Uterus (tissue), 4 donors: ENCODE data around the gene TTC4. TPM values are rescaled to one million over a fixed set of nuclear protein-coding genes. Genes with fewer than 3 reads are reported as not detected.
"Not testable (repeated sequence)": the region's sequence is repeated elsewhere in the genome, so short reads cannot be mapped to it uniquely, and the experiment has no call there.

ENCODE experiments used
- DNase-seq, 2 donors: peaks; one replicate each; pipeline ENCODE4 v3.0.0-alpha.2; 2019 to 2020
- H3K27ac ChIP-seq, 2 donors: fragments of 200-600 bp; sonication (generic); 1 replicate in 1 of 2; 2 replicates in 1 of 2; pipeline ENCODE4 v1.5.1; 2016 to 2018
- H3K27me3 ChIP-seq, 2 donors: fragments of 200-600 bp; sonication (generic); one replicate each; pipeline ENCODE4 v1.5.1; 2018 to 2019; ENCODE audit warnings: control low read depth in 1 of 2
- H3K36me3 ChIP-seq, 2 donors: fragments of 200-600 bp; sonication (generic); one replicate each; pipeline ENCODE4 v1.5.1; 2019; ENCODE audit warnings: control low read depth in 1 of 2
- H3K4me1 ChIP-seq, 2 donors: fragments of 200-600 bp; sonication (generic); one replicate each; pipeline ENCODE4 v1.5.1; 2018 to 2019; ENCODE audit warnings: control low read depth in 1 of 2
- H3K4me3 ChIP-seq, 2 donors: fragments of 200-600 bp; sonication (generic); 1 replicate in 1 of 2; 2 replicates in 1 of 2; pipeline ENCODE4 v1.5.1; 2018 to 2019; ENCODE audit warnings: mild to moderate bottlenecking in 1 of 2
- H3K9me3 ChIP-seq, 2 donors: fragments of 200-600 bp; sonication (generic); one replicate each; pipeline ENCODE4 v1.5.1; 2019; ENCODE audit warnings: control low read depth in 1 of 2
- POLR2A ChIP-seq, 2 donors: fragments of 450-650 bp; IDR thresholded peaks; one replicate each; pipeline ENCODE4 v1.6.1; 2016; ENCODE audit warnings: antibody characterized with exemption in 2 of 2, mild to moderate bottlenecking in 1 of 2, moderate library complexity in 1 of 2
- intact Hi-C: fragments of 100-400 bp; cut with DNase I; formaldehyde crosslinking; loops from one replicate; pipeline ENCODE4 v1.15.1; 2023; ENCODE audit warnings: low total_unique reads
- total RNA-seq, 4 donors: library from RNA; depleted of rRNA in 3 of 4; stranded (reverse); fragments of >200 nt in 3 of 4; gene quantifications; one replicate each; pipeline versions ENCODE4 v1.1.0 to v1.2.4, GENCODE V29; 2014 to 2023
- TF ChIP-seq, protein P1 (sequence below), 4 experiments: fragments of 200-600 bp in 2 of 4; fragments of 450-650 bp in 2 of 4; sonication (generic) in 2 of 4; IDR thresholded peaks; one replicate each; pipeline ENCODE4 v1.5.1; 2016 to 2019; ENCODE audit warnings: antibody characterized with exemption in 4 of 4, mild to moderate bottlenecking in 2 of 4, moderate library complexity in 1 of 4
- donor health status: DM: yes; HTN: yes; CAD: no.

Gene TTC4
- total RNA-seq, 4 donors from 2014 or later, result 5.9 to 43.4 (median 19.0) TPM

DNA sequence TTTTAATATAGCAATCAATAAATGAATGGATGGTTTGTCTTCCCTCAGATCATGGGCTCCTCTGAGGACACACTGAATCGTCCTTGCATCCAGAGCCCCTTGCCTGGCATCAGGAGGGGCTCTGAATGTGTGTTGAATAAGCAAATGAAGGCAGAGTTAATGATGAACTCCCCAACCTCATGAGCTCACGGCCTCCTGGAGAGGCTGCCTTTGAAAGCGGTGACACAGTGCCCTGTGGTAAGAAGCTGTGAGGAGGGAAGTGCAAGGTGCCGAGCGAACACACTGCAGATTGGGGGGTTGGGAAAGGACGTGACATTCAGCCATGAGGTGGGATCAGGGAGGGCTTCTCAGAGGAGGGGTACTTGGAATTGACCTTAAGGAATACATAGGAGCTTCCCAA, 51.9 kb downstream of the TTC4 start:
- no peaks in the 10 kb centered on the region for H3K4me1 ChIP-seq
- TF ChIP-seq POLR2A (IDR thresholded peaks at IDR 0.05), result no peak
- TF ChIP-seq, protein P1, sequence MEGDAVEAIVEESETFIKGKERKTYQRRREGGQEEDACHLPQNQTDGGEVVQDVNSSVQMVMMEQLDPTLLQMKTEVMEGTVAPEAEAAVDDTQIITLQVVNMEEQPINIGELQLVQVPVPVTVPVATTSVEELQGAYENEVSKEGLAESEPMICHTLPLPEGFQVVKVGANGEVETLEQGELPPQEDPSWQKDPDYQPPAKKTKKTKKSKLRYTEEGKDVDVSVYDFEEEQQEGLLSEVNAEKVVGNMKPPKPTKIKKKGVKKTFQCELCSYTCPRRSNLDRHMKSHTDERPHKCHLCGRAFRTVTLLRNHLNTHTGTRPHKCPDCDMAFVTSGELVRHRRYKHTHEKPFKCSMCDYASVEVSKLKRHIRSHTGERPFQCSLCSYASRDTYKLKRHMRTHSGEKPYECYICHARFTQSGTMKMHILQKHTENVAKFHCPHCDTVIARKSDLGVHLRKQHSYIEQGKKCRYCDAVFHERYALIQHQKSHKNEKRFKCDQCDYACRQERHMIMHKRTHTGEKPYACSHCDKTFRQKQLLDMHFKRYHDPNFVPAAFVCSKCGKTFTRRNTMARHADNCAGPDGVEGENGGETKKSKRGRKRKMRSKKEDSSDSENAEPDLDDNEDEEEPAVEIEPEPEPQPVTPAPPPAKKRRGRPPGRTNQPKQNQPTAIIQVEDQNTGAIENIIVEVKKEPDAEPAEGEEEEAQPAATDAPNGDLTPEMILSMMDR (IDR thresholded peaks at IDR 0.05), result no peak
- no peaks in the 10 kb centered on the region for H3K9me3 ChIP-seq
- no peaks in the 10 kb centered on the region for H3K36me3 ChIP-seq
- DNase-seq, result no peak
- no peaks in the 10 kb centered on the region for H3K27me3 ChIP-seq
- H3K4me3 ChIP-seq, result no peak overlapping the region
- H3K27ac ChIP-seq, result no peak overlapping the region
- intact Hi-C loops, result no loop called here

DNA sequence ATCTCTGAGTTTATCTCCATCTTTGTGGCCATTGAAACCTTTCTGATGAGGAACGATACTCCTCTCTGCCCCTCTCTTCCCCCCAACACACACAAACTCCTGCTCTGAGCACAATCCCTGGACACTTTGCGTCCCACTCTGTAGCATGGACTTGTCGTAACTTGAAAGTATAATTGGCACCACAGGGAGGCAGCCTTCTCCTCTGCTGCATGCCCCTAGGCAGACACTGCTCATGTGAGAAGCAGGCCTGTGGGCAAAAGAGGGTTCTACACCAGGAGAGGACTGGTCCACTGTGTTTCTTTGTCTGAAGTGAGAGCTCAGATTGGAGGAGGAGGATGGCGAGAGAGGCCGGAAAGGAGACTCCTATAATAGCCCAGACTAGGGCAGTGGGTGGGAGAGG, 52.4 kb downstream of the TTC4 start:
- no peaks in the 10 kb centered on the region for H3K9me3 ChIP-seq
- H3K4me3 ChIP-seq, result no peak overlapping the region
- H3K4me1 ChIP-seq, result no peaks in the 10 kb centered on the region
- TF ChIP-seq POLR2A (IDR thresholded peaks at IDR 0.05), result no peak
- TF ChIP-seq, protein P1 (IDR thresholded peaks at IDR 0.05), result no peak
- H3K27ac ChIP-seq, result no peak overlapping the region
- DNase-seq, result no peak
- H3K27me3 ChIP-seq, result no peaks in the 10 kb centered on the region
- H3K36me3 ChIP-seq, result no peaks in the 10 kb centered on the region
- intact Hi-C loops, result no loop called here

DNA sequence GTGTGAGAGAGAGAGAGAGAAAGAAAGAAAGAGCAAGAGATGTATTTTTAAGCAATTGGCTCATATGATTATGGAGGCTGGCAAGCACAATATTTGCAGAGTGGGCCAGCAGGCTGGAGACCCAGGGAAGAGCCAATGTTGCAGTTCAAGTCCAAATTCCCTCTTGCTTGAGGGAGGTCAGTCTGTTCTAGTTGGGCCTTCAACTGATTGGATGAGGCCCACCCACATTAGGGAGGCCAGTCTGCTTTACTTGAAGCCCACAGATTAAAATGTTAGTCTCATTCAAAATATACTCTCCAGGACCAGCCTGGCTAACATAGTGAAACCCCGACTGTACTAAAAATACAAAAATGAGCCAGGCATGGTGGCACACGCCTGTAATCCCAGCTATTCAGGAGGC, 57.3 kb downstream of the TTC4 start:
- Histone ChIP-seq H3K4me3 (no peak overlapping the region), H3K27me3 (no peaks in the 10 kb centered on the region), H3K9me3 (no peaks in the 10 kb centered on the region), H3K36me3 (no peaks in the 10 kb centered on the region), H3K4me1 (no peaks in the 10 kb centered on the region), H3K27ac (no peak overlapping the region)
- intact Hi-C loops, result no loop called here
- TF ChIP-seq POLR2A (IDR thresholded peaks at IDR 0.05), result no peak
- TF ChIP-seq, protein P1 (IDR thresholded peaks at IDR 0.05), result no peak
- no peak for DNase-seq

DNA sequence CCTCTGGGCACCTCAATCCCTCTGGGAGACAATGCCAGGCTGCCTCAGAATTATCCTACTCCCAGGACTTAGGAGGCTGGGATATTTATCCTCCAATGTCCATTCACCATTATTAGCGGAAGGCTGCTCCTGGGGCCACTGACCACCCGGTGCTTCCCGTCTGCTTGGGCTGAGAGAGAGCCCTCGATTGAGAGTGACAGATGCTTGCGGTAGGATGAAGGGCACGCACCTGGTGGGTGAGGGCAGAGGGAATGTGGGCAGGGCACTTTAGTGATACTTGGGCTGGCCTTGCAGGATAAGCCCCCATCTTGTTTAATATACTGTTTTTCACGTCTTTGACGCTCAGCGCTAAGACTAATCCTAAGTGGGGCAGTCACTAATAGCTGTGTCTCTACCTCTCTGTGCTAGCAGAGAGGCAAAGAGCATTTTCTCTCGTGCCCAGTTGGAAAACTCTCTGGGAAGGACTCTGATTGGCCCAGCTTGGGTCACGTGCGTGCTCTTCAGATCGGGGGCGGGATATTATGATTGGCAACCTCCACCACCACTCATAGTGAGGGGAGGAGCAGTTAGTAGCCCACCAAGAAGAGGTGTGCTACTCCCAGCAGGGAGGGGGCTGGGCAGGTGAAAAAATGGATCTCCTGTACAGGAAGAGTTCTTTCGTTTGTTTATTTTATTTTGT, 59.3 kb downstream of the TTC4 start:
- no peak overlapping the region for H3K27ac ChIP-seq
- no peaks in the 10 kb centered on the region for H3K36me3 ChIP-seq
- intact Hi-C loops, result no loop called here
- no peaks in the 10 kb centered on the region for H3K9me3 ChIP-seq
- no peak overlapping the region for H3K4me3 ChIP-seq
- H3K4me1 ChIP-seq, result no peaks in the 10 kb centered on the region
- no peak for DNase-seq
- TF ChIP-seq POLR2A (IDR thresholded peaks at IDR 0.05), result no peak
- TF ChIP-seq, protein P1 (IDR thresholded peaks at IDR 0.05), result no peak
- H3K27me3 ChIP-seq, result no peaks in the 10 kb centered on the region

DNA sequence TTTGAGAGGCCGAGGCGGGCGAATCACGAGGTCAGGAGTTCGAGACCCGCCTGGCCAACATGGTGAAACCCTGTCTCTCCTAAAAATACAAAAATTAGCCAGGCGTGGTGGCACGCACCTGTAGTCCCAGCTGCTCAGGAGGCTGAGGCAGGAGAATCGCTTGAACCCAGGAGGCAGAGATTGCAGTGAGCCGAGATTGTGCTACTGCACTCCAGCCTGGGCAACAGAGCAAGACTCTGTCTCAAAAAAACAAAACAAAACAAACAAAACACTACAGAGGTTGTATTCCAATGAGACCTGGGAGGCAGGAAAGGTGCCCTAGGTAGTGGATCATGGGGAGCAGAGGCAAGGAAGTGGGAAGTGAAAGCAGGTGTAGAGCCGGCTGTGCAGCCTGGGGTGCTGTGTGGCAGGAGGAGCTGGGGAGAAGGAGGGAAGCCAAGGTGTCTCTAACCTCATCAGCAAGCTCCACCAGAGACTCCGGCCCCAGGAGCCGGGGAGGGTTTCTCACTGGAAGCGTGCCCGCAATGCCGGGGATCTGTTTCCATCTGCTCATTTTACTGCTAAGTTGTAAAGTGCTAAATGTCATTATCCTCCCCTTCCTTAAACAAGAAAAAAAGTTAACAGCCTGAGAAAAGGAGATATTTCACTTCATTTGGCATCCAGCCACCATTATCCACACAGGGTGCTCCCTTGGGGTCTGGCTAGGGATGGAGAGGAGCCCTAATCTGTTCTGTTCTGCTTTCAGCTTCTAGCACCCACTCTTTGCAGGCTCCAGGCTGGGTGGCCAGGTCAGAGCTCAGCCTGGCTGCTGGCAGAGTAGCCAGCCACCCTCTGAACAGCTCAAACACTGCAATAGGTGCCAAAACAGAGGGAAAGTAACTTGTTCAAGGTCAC, 60.4 kb downstream of the TTC4 start:
- intact Hi-C loops, result not testable (repeated sequence)

More for the DNA sequence above, 60.4 kb downstream of the TTC4 start:
- H3K27me3 ChIP-seq, H3K27ac ChIP-seq, DNase-seq, H3K36me3 ChIP-seq, H3K4me1 ChIP-seq, H3K4me3 ChIP-seq, H3K9me3 ChIP-seq: not testable (repeated sequence)
